Colonic mucosa (tissue), 4 donors: ENCODE measurements around the gene NDUFA6. TPM values are rescaled to one million over a fixed set of nuclear protein-coding genes. Genes with fewer than 3 reads are reported as not detected.
"Not testable (repeated sequence)": the region's sequence is repeated elsewhere in the genome, so short reads cannot be mapped to it uniquely, and the experiment has no call there.

Experiments
- DNase-seq: peaks from one replicate; pipeline ENCODE4 v3.0.0-alpha.2; 2020
- H3K27ac ChIP-seq: fragments of 200-600 bp; one replicate; pipeline ENCODE4 v1.8.0; 2021
- H3K27me3 ChIP-seq: fragments of 200-600 bp; one replicate; pipeline ENCODE4 v1.8.0; 2021
- H3K36me3 ChIP-seq: fragments of 200-600 bp; one replicate; pipeline ENCODE4 v1.8.0; 2021
- H3K4me1 ChIP-seq: fragments of 200-600 bp; one replicate; pipeline ENCODE4 v1.8.0; 2021; ENCODE audit warnings: mild to moderate bottlenecking
- H3K4me3 ChIP-seq: fragments of 200-600 bp; one replicate; pipeline ENCODE4 v1.8.0; 2021
- H3K9ac ChIP-seq, 2 donors: one replicate each; pipeline ENCODE4 v1.7.0; 2013; ENCODE audit warnings: control low read depth in 2 of 2, low read depth in 2 of 2, low read length in 2 of 2
- H3K9me3 ChIP-seq: fragments of 200-600 bp; one replicate; pipeline ENCODE4 v1.8.0; 2021
- CTCF ChIP-seq: fragments of 200-600 bp; IDR thresholded peaks from one replicate; pipeline ENCODE4 v1.8.0; 2022; ENCODE audit warnings: antibody characterized with exemption, mild to moderate bottlenecking
- intact Hi-C: fragments of 100-400 bp; cut with DNase I; formaldehyde crosslinking; loops from one replicate; pipeline ENCODE4 v1.14.1; 2022
- total RNA-seq, 2 donors: library from RNA; stranded (reverse); fragmentation: NEBNext Ultra II Directional in 1 of 2; extraction: Animal tissue kit (Norgen Biotek cat#: 25700) in 1 of 2; gene quantifications; one replicate each; pipeline ENCODE4 v1.2.1, GENCODE V29; 2021
- donor health status: healthy.
- donor health status: DM: no; HTN: no; CAD: no.
- donor health status: DM: no; HTN: no; CAD: no.

The NDUFA6 gene
- total RNA-seq, 2 donors from 2014 or later, result 131 to 154 TPM

- no peak for DNase-seq
- H3K9ac ChIP-seq, result no peak overlapping the region
- no peak overlapping the region for H3K27ac ChIP-seq
- peaks cover 4% of the 10 kb centered on the region for H3K4me1 ChIP-seq
- TF ChIP-seq CTCF, result no peak
- no peaks in the 10 kb centered on the region for H3K27me3 ChIP-seq
- no peak overlapping the region for H3K4me3 ChIP-seq
- no peaks in the 10 kb centered on the region for H3K9me3 ChIP-seq
- intact Hi-C loops, result no loop called here
- no peaks in the 10 kb centered on the region for H3K36me3 ChIP-seq
Measured at GRCh38 chr22:42072606-42073330, 17.8 kb downstream of the NDUFA6 start.

- H3K36me3 ChIP-seq, H3K27me3 ChIP-seq, intact Hi-C loops, DNase-seq, H3K9me3 ChIP-seq, H3K4me1 ChIP-seq: not testable (repeated sequence)
- Histone ChIP-seq H3K4me3 (peak overlapping the region; percentile 58), H3K9ac (peak overlapping the region in 1 of 2 donors; percentile 92), H3K27ac (peak overlapping the region; percentile 88)
Measured at GRCh38 chr22:42071508-42071907, 19.1 kb downstream of the NDUFA6 start.

GRCh38 chr22:42070517-42071422 is 19.8 kb downstream of the NDUFA6 start, which contains the start of gene NAGA:
Gene NAGA, minus strand, starts transcription at chr22:42070812. Its CDS starts 515 bp downstream, at chr22:42070297.
- Histone ChIP-seq H3K4me3 (peak within 1 kb of the TSS; percentile 58), H3K9me3 (no peaks in the 10 kb centered on the region), H3K27me3 (no peaks in the 10 kb centered on the region), H3K27ac (peak within 1 kb of the TSS; percentile 88), H3K36me3 (no peaks in the 10 kb centered on the region), H3K4me1 (peaks cover 4% of the 10 kb centered on the region), H3K9ac (peak within 1 kb of the TSS; percentile 72 to 92)
- intact Hi-C loops, result no loop called here
- TF ChIP-seq CTCF, result no peak
- peak; percentile 97 for DNase-seq

GRCh38 chr22:42069801-42070516 is 20.6 kb downstream of the NDUFA6 start:
- H3K9me3 ChIP-seq, result no peaks in the 10 kb centered on the region
- no peaks in the 10 kb centered on the region for H3K27me3 ChIP-seq
- H3K27ac ChIP-seq, result peak overlapping the region; percentile 88
- TF ChIP-seq CTCF, result no peak
- H3K4me1 ChIP-seq, result peaks cover 4% of the 10 kb centered on the region
- peak overlapping the region; percentile 57 to 92 for H3K9ac ChIP-seq
- intact Hi-C loops, result no loop called here
- no peak for DNase-seq
- no peaks in the 10 kb centered on the region for H3K36me3 ChIP-seq
- H3K4me3 ChIP-seq, result peak overlapping the region; percentile 58

GRCh38 chr22:42068291-42068690 is 22.3 kb downstream of the NDUFA6 start:
- Histone ChIP-seq H3K9me3 (no peaks in the 10 kb centered on the region), H3K27me3 (no peaks in the 10 kb centered on the region), H3K4me1 (peaks cover 4% of the 10 kb centered on the region), H3K27ac (no peak overlapping the region), H3K9ac (no peak overlapping the region), H3K4me3 (no peak overlapping the region), H3K36me3 (no peaks in the 10 kb centered on the region)
- intact Hi-C loops, result no loop called here
- DNase-seq, result peak; percentile 15
- TF ChIP-seq CTCF, result no peak
